WTC11 (cell line): Measurements from ENCODE around the gene PPP2R1A. TPM values are rescaled to one million over a fixed set of nuclear protein-coding genes. Genes with fewer than 3 reads are reported as not detected.
A peak's percentile ranks its signal among the peaks of the same experiment; 100 is the strongest.

ENCODE experiments used
- ATAC-seq: fragments of 200-7000 bp; cut with Tn5 transposase; 2 replicates; pipeline ENCODE4 v1.10.0; 2021; ENCODE audit warnings: mild to moderate bottlenecking, moderate library complexity
- CTCF ChIA-PET: fragments of 300-600 bp; sonication (Branson Sonifier 250); formaldehyde crosslinking; loops from one replicate; lab custom pipeline; 2021; ENCODE audit warnings: antibody characterized with exemption; lab: Charles Lee
- POLR2A ChIA-PET: fragments of 350-600 bp; sonication (Branson Sonifier 250); formaldehyde crosslinking; loops from one replicate; lab custom pipeline; 2021; ENCODE audit warnings: antibody characterized with exemption; lab: Charles Lee
- DNase-seq: peaks from one replicate; pipeline ENCODE4 v3.0.0; 2021; ENCODE audit warnings: low spot score
- H3K27ac Mint-ChIP-seq: 2 replicates; pipeline ENCODE4 v1.8.0; 2021; ENCODE audit warnings: mixed read lengths
- H3K27me3 Mint-ChIP-seq: 2 replicates; pipeline ENCODE4 v1.8.0; 2021; ENCODE audit warnings: low read depth, mild to moderate bottlenecking, moderate library complexity, mixed read lengths
- H3K36me3 Mint-ChIP-seq: 2 replicates; pipeline ENCODE4 v1.8.0; 2021; ENCODE audit warnings: mixed read lengths
- H3K4me1 Mint-ChIP-seq: 2 replicates; pipeline ENCODE4 v1.8.0; 2022; ENCODE audit warnings: mixed read lengths
- H3K4me3 Mint-ChIP-seq: 2 replicates; pipeline ENCODE4 v1.8.0; 2021; ENCODE audit warnings: mild to moderate bottlenecking, moderate library complexity, mixed read lengths
- H3K9me3 Mint-ChIP-seq: 2 replicates; pipeline ENCODE4 v1.8.0; 2021; ENCODE audit warnings: mixed read lengths
- AFF4 ChIP-seq: sonication (generic); formaldehyde crosslinking; IDR thresholded peaks from 2 replicates; pipeline ENCODE4 v1.8.1; 2023; ENCODE audit warnings: mild to moderate bottlenecking, missing genetic modification reagents, borderline replicate concordance
- ARID4B ChIP-seq: sonication (generic); formaldehyde crosslinking; IDR thresholded peaks from 2 replicates; pipeline ENCODE4 v1.8.0; 2023; ENCODE audit warnings: missing genetic modification reagents, mild to moderate bottlenecking, borderline replicate concordance
- CDX4 ChIP-seq: fragments of 250-450 bp; sonication (Bioruptor Pico); IDR thresholded peaks from 2 replicates; pipeline ENCODE4 v1.9.0; 2021; ENCODE audit warnings: moderate library complexity, mild to moderate bottlenecking, inconsistent platforms, borderline replicate concordance
- CREM ChIP-seq: sonication (generic); formaldehyde crosslinking; IDR thresholded peaks from 2 replicates; pipeline ENCODE4 v1.8.1; 2022; ENCODE audit warnings: mild to moderate bottlenecking, missing genetic modification reagents, moderate library complexity
- GABPB1 ChIP-seq: sonication (generic); formaldehyde crosslinking; IDR thresholded peaks from 2 replicates; pipeline ENCODE4 v1.8.1; 2023; ENCODE audit warnings: mild to moderate bottlenecking, missing genetic modification reagents
- IRF1 ChIP-seq: sonication (generic); formaldehyde crosslinking; IDR thresholded peaks from 2 replicates; pipeline ENCODE4 v1.8.0; 2023; ENCODE audit warnings: missing genetic modification reagents
- MLX ChIP-seq: sonication (generic); formaldehyde crosslinking; IDR thresholded peaks from 2 replicates; pipeline ENCODE4 v1.8.1; 2023; ENCODE audit warnings: mild to moderate bottlenecking, missing genetic modification reagents, moderate library complexity
- PREB ChIP-seq: sonication (generic); formaldehyde crosslinking; IDR thresholded peaks from 2 replicates; pipeline ENCODE4 v1.8.1; 2022; ENCODE audit warnings: mild to moderate bottlenecking, missing genetic modification reagents, moderate library complexity, borderline replicate concordance
- RORB ChIP-seq: fragments of 250-450 bp; sonication (Bioruptor Pico); IDR thresholded peaks from 2 replicates; pipeline ENCODE4 v1.9.0; 2021; ENCODE audit warnings: mild to moderate bottlenecking
- SMAD3 ChIP-seq: sonication (generic); formaldehyde crosslinking; IDR thresholded peaks from 2 replicates; pipeline ENCODE4 v1.8.0; 2022; ENCODE audit warnings: missing genetic modification reagents, mild to moderate bottlenecking, borderline replicate concordance
- TEAD4 ChIP-seq: sonication (generic); formaldehyde crosslinking; IDR thresholded peaks from 2 replicates; pipeline ENCODE4 v1.8.0; 2022; ENCODE audit warnings: mild to moderate bottlenecking, missing genetic modification reagents
- ZBTB21 ChIP-seq: sonication (generic); formaldehyde crosslinking; IDR thresholded peaks from 2 replicates; pipeline ENCODE4 v1.8.1; 2023; ENCODE audit warnings: mild to moderate bottlenecking, missing genetic modification reagents, borderline replicate concordance
- ZNF138 ChIP-seq: sonication (generic); formaldehyde crosslinking; conservative IDR thresholded peaks from 2 replicates; pipeline ENCODE4 v1.8.1; 2022; ENCODE audit warnings: mild to moderate bottlenecking, moderate library complexity, missing genetic modification reagents
- ZNF263 ChIP-seq: sonication (generic); formaldehyde crosslinking; IDR thresholded peaks from 2 replicates; pipeline ENCODE4 v1.8.1; 2022; ENCODE audit warnings: low read depth, mild to moderate bottlenecking, moderate library complexity, missing genetic modification reagents
- ZNF512 ChIP-seq: sonication (generic); formaldehyde crosslinking; IDR thresholded peaks from 2 replicates; pipeline ENCODE4 v1.8.1; 2022; ENCODE audit warnings: missing genetic modification reagents, borderline replicate concordance
- total RNA-seq: library from RNA; stranded (reverse); gene quantifications from 3 replicates; pipeline ENCODE4 v1.2.3, GENCODE V29; 2021

The PPP2R1A gene
- total RNA-seq, 1 experiment from 2014 or later, result 505 TPM

- Mint-ChIP-seq H3K9me3 (peaks cover 7% of the 10 kb centered on the region; the same call in 1 of the 2 replicates), H3K36me3 (peaks cover 22% of the 10 kb centered on the region), H3K27me3 (peaks cover 12% of the 10 kb centered on the region), H3K4me1 (peaks cover 19% of the 10 kb centered on the region), H3K4me3 (peak overlapping the region; percentile 89), H3K27ac (no peak overlapping the region)
- no peak for DNase-seq
- ATAC-seq, result peak; percentile 30
- POLR2A ChIA-PET, result interaction anchor here (0.6 to 0.9 kb wide), 3 partner anchors 19 to 539 kb away, joined by 3 to 5 read pairs (median 3); partner anchors contain the start of gene ZNF616
- TF ChIP-seq SMAD3 (CRISPR knock-in tag) (no peak), TEAD4 (CRISPR knock-in tag) (no peak)
- TF ChIP-seq, all 79 proteins: peak for 0
- CTCF ChIA-PET, result no interaction called here
These were observed 19.5 kb upstream of the PPP2R1A start for GRCh38 chr19:52170304-52170703.

GRCh38 chr19:52170863-52171320 is 19.0 kb upstream of the PPP2R1A start:
- POLR2A ChIA-PET, result interaction anchor here (0.6 kb wide), 2 partner anchors 158 to 539 kb away, joined by 4 to 5 read pairs; no protein-coding TSS in a partner anchor
- ATAC-seq (peak; percentile 49), DNase-seq (peak; percentile 32)
- CTCF ChIA-PET, result interaction anchor here (0.6 kb wide), 1 partner anchor 19 kb away, joined by 3 read pairs; no protein-coding TSS in a partner anchor
- TF ChIP-seq ZBTB21 (CRISPR knock-in tag) (no peak), CDX4 (CRISPR knock-in tag) (no peak), ZNF263 (CRISPR knock-in tag) (no peak), GABPB1 (CRISPR knock-in tag) (no peak), ARID4B (CRISPR knock-in tag) (no peak), MLX (CRISPR knock-in tag) (no peak), ZNF512 (CRISPR knock-in tag) (no peak), ZNF138 (no peak), RORB (CRISPR knock-in tag) (no peak), IRF1 (CRISPR knock-in tag) (no peak), AFF4 (CRISPR knock-in tag) (no peak), CREM (CRISPR knock-in tag) (no peak), PREB (CRISPR knock-in tag) (no peak)
- Mint-ChIP-seq H3K4me1 (peaks cover 16% of the 10 kb centered on the region), H3K27ac (0 out of 2 replicates have a peak overlapping the region, but pooled peaks have one; percentile 42), H3K4me3 (peak overlapping the region; percentile 89), H3K36me3 (peaks cover 19% of the 10 kb centered on the region), H3K9me3 (peaks cover 7% of the 10 kb centered on the region; the same call in 1 of the 2 replicates), H3K27me3 (peaks cover 12% of the 10 kb centered on the region)
